Measurements from ENCODE around the gene ABHD11.
"Not testable (repeated sequence)": the region's sequence is repeated elsewhere in the genome, so short reads cannot be mapped to it uniquely, and the experiment has no call there.

ABHD11 gene

DNA sequence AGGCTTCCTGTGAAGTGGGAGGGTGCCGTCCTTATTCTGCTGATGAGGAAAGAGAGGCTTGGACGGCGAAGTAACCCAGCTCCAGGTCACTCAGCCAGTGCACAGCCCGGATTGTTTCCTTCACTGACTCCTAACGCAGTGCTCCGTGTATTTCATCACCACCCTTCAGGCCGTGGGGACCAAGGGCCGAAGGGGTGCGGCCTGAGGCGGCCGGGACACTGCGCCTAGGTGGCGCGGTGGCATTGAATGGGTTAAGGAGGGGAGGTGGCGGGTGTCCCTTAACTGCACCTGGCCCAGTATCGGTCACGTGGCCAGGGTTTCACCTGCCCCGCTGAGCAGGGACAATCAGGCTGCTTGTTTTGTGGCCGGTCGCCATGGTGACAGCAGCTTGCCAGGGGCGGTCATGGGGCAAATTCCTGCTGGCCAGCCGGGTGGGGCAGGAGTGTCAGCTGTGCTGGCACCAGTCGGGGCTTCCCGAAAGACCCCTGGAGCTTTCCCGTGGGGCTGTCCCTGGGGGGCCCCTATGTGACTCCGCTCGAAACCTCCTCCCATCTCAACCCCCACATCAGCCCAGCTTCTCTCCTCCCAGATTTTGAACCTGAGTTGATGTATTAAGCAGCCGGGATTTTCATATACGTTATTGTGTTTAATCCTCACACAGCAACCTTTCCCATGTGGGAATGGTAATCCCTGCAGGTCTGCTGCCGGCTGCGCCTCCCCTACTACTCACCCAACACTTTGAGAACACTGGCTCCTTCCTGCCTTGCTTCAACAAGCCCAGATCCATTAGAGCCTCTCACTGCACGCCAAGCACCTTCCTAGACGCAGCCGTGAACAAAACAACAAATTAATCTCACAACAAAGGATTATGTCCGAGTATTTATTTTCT lies 4.4 kb upstream of the ABHD11 start:
- DNase-seq, result no peak

- no peak for DNase-seq
These were observed 3.7 kb upstream of the ABHD11 start for GRCh38 chr7:73742338-73742752.

DNA sequence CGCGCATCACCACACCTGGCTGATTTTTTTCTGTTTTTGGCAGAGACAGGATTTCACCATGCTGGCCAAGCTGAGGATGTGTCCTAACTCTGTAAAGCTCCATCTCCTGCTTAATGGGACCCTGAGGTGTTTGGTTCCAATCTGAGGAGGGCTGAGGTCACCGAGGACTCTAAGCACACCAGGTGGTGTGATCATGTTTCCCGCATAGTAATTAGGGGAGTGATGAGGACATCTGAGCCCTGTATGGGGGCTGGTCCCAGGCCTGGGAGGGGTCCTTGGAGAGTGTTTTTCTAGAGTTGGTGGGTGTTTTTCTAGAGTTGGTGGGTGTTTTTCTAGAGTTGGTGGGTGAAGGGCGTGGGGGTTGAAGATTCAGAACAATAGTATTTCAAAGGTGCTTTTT lies 3.0 kb upstream of the ABHD11 start:
- DNase-seq, result no peak

DNA sequence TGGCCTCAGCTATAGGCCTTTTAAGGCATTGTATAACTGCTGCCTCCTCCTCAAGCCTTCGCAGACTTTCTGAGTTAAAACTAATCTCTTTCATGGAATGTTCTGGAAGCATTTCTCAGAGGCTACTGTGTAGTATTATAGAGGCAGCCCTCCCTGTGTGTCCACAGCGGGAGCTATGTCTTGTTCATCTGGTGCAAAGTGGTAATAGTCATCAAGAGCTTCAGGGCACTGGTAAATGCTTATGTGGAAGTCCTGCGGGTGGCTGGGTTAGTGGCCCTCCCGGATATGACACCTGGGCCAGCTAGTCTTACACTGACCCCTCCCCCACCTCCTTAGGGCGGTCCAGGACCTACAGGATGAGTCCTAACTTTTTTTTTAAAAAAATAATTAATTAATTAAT lies 2.2 kb upstream of the ABHD11 start:
- DNase-seq, result no peak

- no peak for DNase-seq
These were observed 1.6 kb upstream of the ABHD11 start for GRCh38 chr7:73740212-73740611.

GRCh38 chr7:73739387-73739767 lies 775 bp upstream of the ABHD11 start:
- DNase-seq, result no peak

GRCh38 chr7:73738220-73738611 lies 386 bp downstream of the ABHD11 start:
- DNase-seq, result peak; percentile 66

DNA sequence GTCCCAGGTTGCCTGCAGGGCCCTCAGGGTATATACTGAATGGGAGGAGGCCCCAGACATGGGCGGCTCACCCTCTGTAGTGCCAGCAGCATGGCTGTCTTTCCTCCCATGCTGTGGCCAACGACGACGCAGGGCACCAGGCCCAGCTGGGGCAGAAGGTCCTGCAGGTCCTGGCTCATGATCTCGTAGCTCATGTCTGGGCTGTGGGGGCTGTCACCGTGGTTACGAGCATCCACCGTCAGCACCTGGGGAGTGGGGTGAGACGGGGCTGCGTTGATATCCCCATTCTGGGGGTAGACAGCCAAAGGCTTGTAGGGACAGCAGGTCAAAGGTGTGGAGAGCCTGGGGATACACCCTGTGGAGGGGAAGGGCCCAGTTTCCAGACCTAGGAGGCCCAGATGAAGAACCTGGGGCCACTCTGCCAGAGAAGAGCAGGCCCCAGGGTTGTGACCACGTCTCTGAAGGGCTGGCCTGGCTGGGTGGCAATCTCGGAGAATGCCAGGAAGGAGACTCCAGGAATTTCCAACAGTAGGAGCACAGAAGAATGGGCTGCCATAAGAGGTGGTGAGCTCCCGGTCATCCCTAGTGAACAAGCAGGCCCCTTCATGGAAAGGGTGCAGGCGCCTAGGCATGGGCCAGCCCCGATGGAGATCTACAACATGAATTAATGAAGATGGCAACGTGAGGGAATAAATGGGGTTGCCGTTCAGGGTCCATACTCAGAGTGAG lies 947 bp downstream of the ABHD11 start:
- DNase-seq, result no peak

GRCh38 chr7:73736885-73737284 lies 1.7 kb downstream of the ABHD11 start:
- DNase-seq, result no peak

DNA sequence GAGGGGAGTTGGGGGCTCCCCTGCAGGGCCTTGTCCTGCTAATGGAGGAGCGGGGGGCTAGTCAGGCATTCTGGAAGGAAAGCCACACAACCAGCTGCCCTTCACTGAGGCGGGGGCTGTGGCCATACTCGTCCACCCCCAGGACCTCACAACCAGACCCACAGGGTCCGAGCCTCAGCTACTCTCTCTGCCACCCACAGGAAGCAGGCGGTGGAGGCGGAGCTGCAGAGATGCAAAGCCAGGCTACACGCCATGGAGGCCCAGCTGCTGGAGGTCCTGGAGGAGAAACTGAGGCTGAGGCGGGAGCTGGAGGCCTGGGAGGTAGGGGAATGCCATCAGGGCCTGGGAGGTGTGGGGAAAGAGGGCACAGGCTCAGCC lies 3.1 kb downstream of the ABHD11 start:
- no peak for DNase-seq

- DNase-seq, result peak; percentile 96
These were observed 3.7 kb downstream of the ABHD11 start for GRCh38 chr7:73734619-73735527.

DNA sequence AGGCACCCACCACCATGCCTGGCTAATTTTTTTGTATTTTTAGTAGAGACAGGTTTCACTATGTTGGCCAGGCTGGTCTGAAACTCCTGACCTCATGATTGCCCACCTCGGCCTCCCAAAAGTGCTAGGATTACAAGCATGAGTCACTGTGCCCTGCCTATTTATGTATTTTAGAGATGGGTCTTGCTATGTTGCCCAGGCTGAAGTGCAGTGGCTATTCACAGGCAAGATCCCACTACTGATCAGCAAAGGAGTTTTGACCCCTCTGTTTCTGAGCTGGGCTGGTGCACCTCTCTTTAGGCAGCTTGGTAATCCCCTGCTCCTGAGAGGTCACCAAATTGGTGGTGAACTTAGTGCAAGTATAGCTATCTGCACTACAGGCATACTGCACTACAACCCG lies 6.2 kb downstream of the ABHD11 start:
- DNase-seq, result no peak

GRCh38 chr7:73730485-73730884 lies 8.1 kb downstream of the ABHD11 start:
- no peak for DNase-seq

- no peak for DNase-seq
These were observed 10.1 kb downstream of the ABHD11 start for GRCh38 chr7:73728551-73728950.

GRCh38 chr7:73727952-73728351 lies 10.7 kb downstream of the ABHD11 start:
- DNase-seq, result no peak

DNA sequence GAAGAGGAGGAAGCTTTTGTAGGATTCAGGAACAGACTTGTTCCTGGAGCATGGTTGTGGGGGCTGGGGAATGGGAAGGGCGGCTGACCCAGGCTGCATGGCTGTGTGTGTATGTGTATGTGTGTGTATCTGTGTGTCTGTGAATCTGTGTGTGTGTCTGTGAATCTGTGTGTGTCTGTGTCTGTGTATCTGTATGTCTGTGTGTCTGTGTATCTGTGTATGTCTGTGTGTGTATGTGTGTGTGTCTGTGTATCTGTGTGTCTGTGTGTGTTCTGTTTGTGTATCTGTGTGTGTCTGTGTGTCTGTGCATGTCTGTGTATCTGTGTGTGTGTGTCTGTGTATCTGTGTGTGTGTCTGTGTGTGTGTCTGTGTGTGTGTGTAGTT lies 12.5 kb downstream of the ABHD11 start:
- DNase-seq, result no peak

DNA sequence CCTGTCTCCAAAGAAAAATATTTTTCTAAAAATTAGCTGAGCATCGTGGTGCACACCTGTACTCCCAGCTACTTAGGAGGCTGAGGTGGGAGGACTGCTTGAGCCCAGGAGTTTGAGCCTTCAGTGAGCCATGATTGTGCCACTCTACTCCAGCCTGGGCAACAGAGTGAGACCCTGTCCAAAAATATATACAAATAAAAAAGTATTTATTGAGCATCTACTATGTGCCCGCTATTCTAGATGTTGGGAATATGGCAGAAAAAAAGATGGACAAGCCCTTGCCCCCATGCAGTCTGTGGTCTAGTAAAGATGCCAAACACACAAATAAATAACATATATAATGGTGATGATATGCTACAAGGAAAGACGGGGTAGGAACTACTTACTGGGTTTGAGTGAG lies 14.8 kb downstream of the ABHD11 start:
- DNase-seq, result no peak

- DNase-seq, result no peak
These were observed 15.8 kb downstream of the ABHD11 start for GRCh38 chr7:73722785-73723184.

- not testable (repeated sequence) for DNase-seq
These were observed 16.4 kb downstream of the ABHD11 start for GRCh38 chr7:73722182-73722581.

DNA sequence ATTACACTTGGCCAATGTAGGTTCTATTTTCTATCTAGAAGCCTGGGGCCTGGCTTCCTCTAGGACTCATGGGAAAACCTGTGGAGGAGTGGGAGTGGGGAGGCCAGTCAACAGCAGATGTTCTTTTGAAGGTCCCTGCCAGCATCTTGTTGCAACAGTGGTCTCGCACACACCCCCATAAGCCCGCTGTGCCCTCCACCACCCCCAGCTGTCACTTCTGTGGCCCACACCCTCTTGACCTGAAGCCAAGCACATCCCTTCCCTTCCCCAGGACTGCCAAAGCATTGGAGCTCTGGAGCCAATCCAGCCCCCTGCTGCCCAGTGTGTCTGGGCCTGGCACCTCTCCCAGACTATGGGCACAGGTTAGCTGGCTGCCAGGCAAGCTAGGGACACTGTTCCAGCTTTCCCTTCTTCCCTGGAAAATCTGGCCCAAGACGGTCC lies 17.2 kb downstream of the ABHD11 start:
- no peak for DNase-seq

GRCh38 chr7:73720443-73720842 lies 18.2 kb downstream of the ABHD11 start:
- DNase-seq, result not testable (repeated sequence)

DNA sequence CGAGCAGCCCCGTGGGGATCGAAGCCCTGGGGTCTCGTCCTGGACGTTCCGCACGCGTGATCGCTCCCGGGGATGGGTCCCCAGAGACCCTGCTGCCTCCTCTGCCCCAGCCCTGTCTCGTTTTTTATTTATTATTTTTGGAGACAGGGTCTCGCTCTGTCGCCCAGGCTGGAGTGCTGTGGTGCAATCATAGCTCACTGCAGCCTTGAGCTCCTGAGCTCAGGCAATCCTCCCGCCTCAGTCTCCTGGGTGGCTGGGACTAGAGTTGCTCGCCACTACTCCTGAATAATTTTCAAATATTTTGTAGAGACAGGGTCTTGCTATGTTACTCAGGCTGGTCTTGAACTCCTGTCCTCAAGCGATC lies 18.8 kb downstream of the ABHD11 start:
- no peak for DNase-seq

All from hematopoietic multipotent progenitor cell treated with erythropoietin and hydrocortisone succinate and interleukin-3 and kit ligand, for 8 days (in vitro differentiated cells).